ENCODE measurements around the gene RAB6A. TPM values are rescaled to one million over a fixed set of nuclear protein-coding genes. Genes with fewer than 3 reads are reported as not detected.
"Not testable (repeated sequence)": the region's sequence is repeated elsewhere in the genome, so short reads cannot be mapped to it uniquely, and the experiment has no call there.

The RAB6A gene
- total and polyA plus RNA-seq, 3 donors from 2014 or later, result 71.2 to 125 (median 104) TPM

DNA sequence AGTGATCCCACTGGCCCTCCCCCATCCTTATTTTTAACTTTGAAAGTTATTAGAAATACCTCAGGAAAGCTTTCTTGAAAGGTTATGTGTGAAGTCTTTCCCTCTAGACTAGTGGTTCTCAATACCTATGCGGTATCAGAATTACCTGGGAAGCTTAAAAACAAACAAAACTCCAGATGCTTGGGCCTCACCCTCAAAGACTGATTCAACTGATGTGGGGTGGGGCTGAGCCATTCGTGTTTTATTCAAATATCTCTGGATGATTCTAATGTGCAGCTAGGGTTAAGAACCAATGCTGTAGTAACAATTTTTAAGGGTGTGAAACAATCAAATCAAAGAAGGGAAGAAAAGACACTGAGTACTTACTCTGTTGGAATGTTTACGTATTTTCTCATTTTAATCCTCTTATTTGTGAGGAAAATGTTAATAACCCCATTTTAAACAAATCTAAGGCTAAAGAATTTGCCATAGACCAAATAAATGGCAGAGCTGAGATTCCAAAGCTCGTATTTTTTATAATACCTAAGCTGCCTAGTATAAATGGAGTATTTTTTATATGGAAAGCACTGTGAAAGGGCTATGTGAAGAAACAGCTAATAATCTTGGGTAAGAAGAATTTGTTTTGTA is 66.9 kb downstream of the RAB6A start:
- WGBS, 2 donors, result 93 to 95% methylated on average over 4 of the region's 4 CpGs

GRCh38 chr11:73680687-73681086 is 80.2 kb downstream of the RAB6A start:
- H3K9me3 ChIP-seq, result no peaks in the 10 kb centered on the region
- H3K36me3 ChIP-seq (ENCODE audit: low read depth, missing control alignments), result no peaks in the 10 kb centered on the region
- 50 to 59% methylated on average over 2 of the region's 2 CpGs for WGBS, 2 donors
- no peak for TF ChIP-seq POLR2A (IDR thresholded peaks at IDR 0.05)
- TF ChIP-seq CTCF (IDR thresholded peaks at IDR 0.05), result no peak
- no peaks in the 10 kb centered on the region for H3K4me1 ChIP-seq
- H3K27me3 ChIP-seq, result no peaks in the 10 kb centered on the region
- intact Hi-C loops (cut with DNase I; ENCODE audit: low total_unique reads), result no loop called here
- H3K27ac ChIP-seq, result no peak overlapping the region
- no peak overlapping the region for H3K4me3 ChIP-seq
- DNase-seq, result no peak

More for the DNA sequence above, 66.9 kb downstream of the RAB6A start:
- Histone ChIP-seq H3K27me3 (no peaks in the 10 kb centered on the region), H3K36me3 (ENCODE audit: low read depth, missing control alignments) (no peaks in the 10 kb centered on the region), H3K9me3 (no peaks in the 10 kb centered on the region), H3K4me3 (no peak overlapping the region), H3K4me1 (no peaks in the 10 kb centered on the region), H3K27ac (no peak overlapping the region)
- intact Hi-C loops (cut with DNase I; ENCODE audit: low total_unique reads), result no loop called here
- TF ChIP-seq CTCF (IDR thresholded peaks at IDR 0.05), result no peak
- TF ChIP-seq POLR2A (IDR thresholded peaks at IDR 0.05), result no peak
- DNase-seq, result no peak

GRCh38 chr11:73676552-73676951 is 84.3 kb downstream of the RAB6A start:
- H3K4me1 ChIP-seq; H3K9me3 ChIP-seq; H3K27me3 ChIP-seq; DNase-seq; H3K36me3 ChIP-seq (ENCODE audit: low read depth, missing control alignments); H3K27ac ChIP-seq; H3K4me3 ChIP-seq; intact Hi-C loops (cut with DNase I; ENCODE audit: low total_unique reads): not testable (repeated sequence)
- WGBS, 2 donors, result 92 to 94% methylated on average over 5 of the region's 5 CpGs

DNA sequence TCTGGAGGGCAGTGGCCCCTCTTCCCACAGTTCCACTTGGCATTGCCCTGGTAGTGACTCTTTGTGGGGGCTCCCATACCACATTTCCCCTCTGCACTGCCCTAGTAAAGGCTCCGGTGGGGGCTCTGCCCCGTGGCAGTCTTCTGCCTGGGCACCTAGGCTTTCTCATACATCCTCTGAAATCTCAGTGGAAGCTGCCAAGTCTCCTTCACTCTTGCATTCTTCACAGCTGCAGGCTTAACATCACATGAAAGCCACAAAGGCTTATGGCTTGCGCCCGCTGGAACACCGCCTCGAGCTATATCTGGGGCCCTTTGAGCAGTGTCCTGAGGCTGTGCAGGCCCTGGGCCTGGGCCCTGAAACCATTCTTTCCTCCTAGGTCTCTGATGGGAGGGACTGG is 89.2 kb downstream of the RAB6A start:
- no peaks in the 10 kb centered on the region for H3K9me3 ChIP-seq
- no peak overlapping the region for H3K4me3 ChIP-seq
- no peak for DNase-seq
- 97 to 99% methylated on average over 6 of the region's 6 CpGs for WGBS, 2 donors
- TF ChIP-seq CTCF (IDR thresholded peaks at IDR 0.05) (no peak), POLR2A (IDR thresholded peaks at IDR 0.05) (no peak)
- H3K4me1 ChIP-seq, result no peaks in the 10 kb centered on the region
- intact Hi-C loops (cut with DNase I; ENCODE audit: low total_unique reads), result no loop called here
- H3K36me3 ChIP-seq (ENCODE audit: low read depth, missing control alignments), result no peaks in the 10 kb centered on the region
- no peak overlapping the region for H3K27ac ChIP-seq
- H3K27me3 ChIP-seq, result no peaks in the 10 kb centered on the region

DNA sequence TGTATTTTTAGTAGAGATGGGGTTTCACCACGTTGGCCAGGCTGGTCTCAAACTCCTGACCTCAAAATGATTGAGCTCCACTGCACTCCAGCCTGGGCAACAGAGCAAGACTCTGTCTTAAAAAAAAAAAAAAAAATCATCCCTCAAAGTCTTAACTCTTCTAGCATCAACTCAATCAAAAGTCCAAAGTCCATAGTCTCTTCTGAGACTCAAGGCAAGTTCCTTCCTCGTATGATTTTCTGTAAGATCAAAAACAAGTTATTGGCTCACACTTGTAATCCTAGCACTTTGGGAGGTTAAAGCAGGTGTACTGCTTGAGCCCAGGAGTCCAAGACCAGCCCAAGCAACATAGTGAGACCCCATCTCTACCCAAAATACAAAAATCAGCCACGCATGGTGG is 90.1 kb downstream of the RAB6A start:
- Histone ChIP-seq H3K27ac (no peak overlapping the region), H3K9me3 (no peaks in the 10 kb centered on the region), H3K36me3 (ENCODE audit: low read depth, missing control alignments) (no peaks in the 10 kb centered on the region), H3K4me3 (no peak overlapping the region), H3K27me3 (no peaks in the 10 kb centered on the region), H3K4me1 (no peaks in the 10 kb centered on the region)
- 93% methylated on average over 3 of the region's 3 CpGs for WGBS, 2 donors
- DNase-seq, result no peak
- intact Hi-C loops (cut with DNase I; ENCODE audit: low total_unique reads), result no loop called here
- TF ChIP-seq CTCF (IDR thresholded peaks at IDR 0.05), result no peak
- TF ChIP-seq POLR2A (IDR thresholded peaks at IDR 0.05), result no peak
